Measurements from ENCODE around the gene CKAP2L.

Gene CKAP2L

GRCh38 chr2:112701052-112701451, 63.4 kb downstream of the CKAP2L start:
- Histone ChIP-seq H3F3A (ENCODE audit: low read depth) (no peaks in the 10 kb centered on the region), H3K9ac (ENCODE audit: low read depth, low read length, poor library complexity, severe bottlenecking) (no peak overlapping the region), H3K27me3 (ENCODE audit: insufficient read depth, low read length, poor library complexity, severe bottlenecking) (no peaks in the 10 kb centered on the region), H3K36me3 (ENCODE audit: insufficient read depth, low read length) (no peaks in the 10 kb centered on the region), H3K79me2 (ENCODE audit: insufficient read depth, low read length) (no peaks in the 10 kb centered on the region), H3K4me1 (ENCODE audit: insufficient read depth, low read length, poor library complexity, severe bottlenecking) (peaks cover 38% of the 10 kb centered on the region), H4K20me1 (ENCODE audit: insufficient read depth, low read length, poor library complexity, severe bottlenecking) (no peaks in the 10 kb centered on the region), H3K4me3 (ENCODE audit: low read length, poor library complexity, severe bottlenecking) (no peak overlapping the region), H3K9me2 (replicated peaks; ENCODE audit: low read depth, low read length) (no peaks in the 10 kb centered on the region), H3K9me3 (ENCODE audit: insufficient read depth, low read depth, low read length) (no peaks in the 10 kb centered on the region), H3K4me2 (ENCODE audit: low read depth, low read length, poor library complexity, severe bottlenecking) (no peak overlapping the region), H2AFZ (ENCODE audit: low read length) (no peak overlapping the region)
- TF ChIP-seq EZH2phosphoT487 (IDR thresholded peaks at IDR 0.05; ENCODE audit: borderline replicate concordance) (no peak), CTCF (conservative IDR thresholded peaks at IDR 0.05; ENCODE audit: low read length) (no peak)

GRCh38 chr2:112699984-112700667, 64.3 kb downstream of the CKAP2L start:
- H3K9me2 ChIP-seq (replicated peaks; ENCODE audit: low read depth, low read length), result no peaks in the 10 kb centered on the region
- no peak overlapping the region for H3K9ac ChIP-seq (ENCODE audit: low read depth, low read length, poor library complexity, severe bottlenecking)
- H3K9me3 ChIP-seq (ENCODE audit: insufficient read depth, low read depth, low read length), result no peaks in the 10 kb centered on the region
- TF ChIP-seq EZH2phosphoT487 (IDR thresholded peaks at IDR 0.05; ENCODE audit: borderline replicate concordance) (no peak), CTCF (conservative IDR thresholded peaks at IDR 0.05; ENCODE audit: low read length) (no peak)
- no peak overlapping the region for H3K4me2 ChIP-seq (ENCODE audit: low read depth, low read length, poor library complexity, severe bottlenecking)
- no peaks in the 10 kb centered on the region for H3K27me3 ChIP-seq (ENCODE audit: insufficient read depth, low read length, poor library complexity, severe bottlenecking)
- H3K4me1 ChIP-seq (ENCODE audit: insufficient read depth, low read length, poor library complexity, severe bottlenecking), result peaks cover 29% of the 10 kb centered on the region
- H3K79me2 ChIP-seq (ENCODE audit: insufficient read depth, low read length), result no peaks in the 10 kb centered on the region
- H3K4me3 ChIP-seq (ENCODE audit: low read length, poor library complexity, severe bottlenecking), result no peak overlapping the region
- H3F3A ChIP-seq (ENCODE audit: low read depth), result no peaks in the 10 kb centered on the region
- H2AFZ ChIP-seq (ENCODE audit: low read length), result no peak overlapping the region
- H4K20me1 ChIP-seq (ENCODE audit: insufficient read depth, low read length, poor library complexity, severe bottlenecking), result no peaks in the 10 kb centered on the region
- H3K36me3 ChIP-seq (ENCODE audit: insufficient read depth, low read length), result no peaks in the 10 kb centered on the region

GRCh38 chr2:112698834-112699515, 65.4 kb downstream of the CKAP2L start:
- Histone ChIP-seq H3K27me3 (ENCODE audit: insufficient read depth, low read length, poor library complexity, severe bottlenecking) (no peaks in the 10 kb centered on the region), H3K9me2 (replicated peaks; ENCODE audit: low read depth, low read length) (no peaks in the 10 kb centered on the region), H3K36me3 (ENCODE audit: insufficient read depth, low read length) (no peaks in the 10 kb centered on the region), H3K4me3 (ENCODE audit: low read length, poor library complexity, severe bottlenecking) (no peak overlapping the region), H3K4me1 (ENCODE audit: insufficient read depth, low read length, poor library complexity, severe bottlenecking) (peaks cover 26% of the 10 kb centered on the region), H3K79me2 (ENCODE audit: insufficient read depth, low read length) (no peaks in the 10 kb centered on the region), H4K20me1 (ENCODE audit: insufficient read depth, low read length, poor library complexity, severe bottlenecking) (no peaks in the 10 kb centered on the region), H3K9ac (ENCODE audit: low read depth, low read length, poor library complexity, severe bottlenecking) (no peak overlapping the region), H2AFZ (ENCODE audit: low read length) (no peak overlapping the region), H3K4me2 (ENCODE audit: low read depth, low read length, poor library complexity, severe bottlenecking) (no peak overlapping the region), H3F3A (ENCODE audit: low read depth) (no peaks in the 10 kb centered on the region), H3K9me3 (ENCODE audit: insufficient read depth, low read depth, low read length) (no peaks in the 10 kb centered on the region)
- TF ChIP-seq CTCF (conservative IDR thresholded peaks at IDR 0.05; ENCODE audit: low read length), result no peak
- no peak for TF ChIP-seq EZH2phosphoT487 (IDR thresholded peaks at IDR 0.05; ENCODE audit: borderline replicate concordance)

Data from Loucy (cell line).